HG02678 (cell line): ENCODE data around the gene ZNF446.
"Not testable (repeated sequence)": the region's sequence is repeated elsewhere in the genome, so short reads cannot be mapped to it uniquely, and the experiment has no call there.

ENCODE experiments used
- ATAC-seq: cut with Tn5 transposase; IDR thresholded peaks from one replicate; pipeline ENCODE4 v1.9.1; 2021; ENCODE audit warnings: mild to moderate bottlenecking, moderate library complexity; ENCODE audit not compliant: unreplicated experiment

The ZNF446 gene

GRCh38 chr19:58498316-58499020 is 22.3 kb downstream of the ZNF446 start:
- no peak for ATAC-seq

GRCh38 chr19:58499021-58499927 is 23.1 kb downstream of the ZNF446 start:
- ATAC-seq: peak; percentile 91

DNA sequence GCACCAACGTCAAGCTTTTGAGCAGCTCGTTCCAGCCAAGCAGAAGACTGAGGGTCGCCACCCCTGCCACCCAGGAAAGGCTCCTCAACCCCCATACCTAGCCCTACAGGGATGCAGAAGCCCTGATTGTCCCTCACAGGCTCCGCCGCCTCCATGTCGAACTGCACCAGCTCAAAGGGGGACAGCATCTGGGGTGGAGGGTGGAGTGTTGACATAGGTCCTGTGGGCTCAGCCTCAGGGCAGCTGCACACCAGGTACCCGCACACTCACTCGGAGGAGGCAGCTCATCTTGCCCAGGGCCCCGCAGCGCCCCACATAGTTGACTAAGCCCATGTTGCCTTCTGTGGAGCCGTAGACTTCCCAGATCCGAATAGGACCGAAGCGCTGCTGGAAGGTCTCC is 24.1 kb downstream of the ZNF446 start:
- ATAC-seq: no peak

DNA sequence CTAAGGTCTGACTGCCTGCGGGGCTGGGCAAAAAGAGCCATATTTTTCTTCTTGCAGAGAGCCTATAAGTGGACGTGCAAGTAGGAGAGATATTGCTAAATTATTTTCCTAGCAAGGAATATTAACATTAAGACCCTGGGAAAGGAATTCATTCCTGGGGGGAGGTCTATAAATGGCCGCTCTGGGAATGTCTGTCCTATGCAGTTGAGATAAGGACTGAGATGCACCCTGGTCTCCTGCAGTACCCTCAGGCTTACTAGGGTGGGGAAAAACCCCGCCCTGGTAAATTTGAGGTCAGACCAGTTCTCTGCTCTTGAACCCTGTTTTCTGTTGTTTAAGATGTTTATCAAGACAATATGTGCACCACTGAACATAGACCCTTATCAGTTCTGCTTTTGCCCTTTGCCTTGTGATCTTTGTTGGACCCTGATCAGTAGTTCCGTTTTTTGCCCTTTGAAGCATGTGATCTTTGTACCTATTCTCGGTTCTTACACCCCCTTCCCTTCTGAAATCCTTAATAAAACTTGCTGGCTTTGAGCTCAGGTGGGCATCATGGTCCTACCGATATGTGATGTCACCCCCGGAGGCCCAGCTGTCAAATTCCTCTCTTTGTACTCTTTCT is 31.6 kb downstream of the ZNF446 start:
- ATAC-seq: not testable (repeated sequence)

GRCh38 chr19:58509731-58510083 is 33.6 kb downstream of the ZNF446 start:
- ATAC-seq: no peak

GRCh38 chr19:58510084-58510862 is 34.1 kb downstream of the ZNF446 start:
- ATAC-seq: no peak

GRCh38 chr19:58511353-58512208 is 35.4 kb downstream of the ZNF446 start, which contains the start of gene SLC27A5:
TSS of gene SLC27A5 (minus strand) at chr19:58511992. CDS start at chr19:58511955, 37 bp downstream.
- ATAC-seq: no peak

- no peak for ATAC-seq
Measured at GRCh38 chr19:58513213-58513693, 37.1 kb downstream of the ZNF446 start.

- peak; percentile 80 for ATAC-seq
Measured at GRCh38 chr19:58513694-58514563, 37.8 kb downstream of the ZNF446 start.

GRCh38 chr19:58514564-58515022 is 38.4 kb downstream of the ZNF446 start:
- no peak for ATAC-seq

DNA sequence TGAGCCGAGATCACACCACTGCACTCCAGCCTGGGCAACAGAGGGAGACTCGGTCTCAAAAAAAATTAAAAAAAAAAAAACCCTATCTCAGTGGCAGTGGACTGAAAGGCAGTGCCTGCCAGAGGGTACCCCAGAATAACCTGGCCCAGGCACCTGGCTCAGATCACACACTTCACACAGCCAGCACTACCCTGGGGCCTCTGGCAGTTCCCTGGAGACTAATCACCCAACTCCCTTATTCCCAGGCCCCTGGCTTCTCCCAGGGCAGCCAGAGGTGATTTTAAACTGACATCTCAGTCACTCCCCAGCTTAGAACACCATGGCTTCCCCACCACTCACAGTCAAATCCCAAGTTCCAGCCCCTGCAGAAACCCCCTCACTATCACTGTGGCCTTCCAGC is 39.1 kb downstream of the ZNF446 start:
- no peak for ATAC-seq

GRCh38 chr19:58516246-58516836 is 40.2 kb downstream of the ZNF446 start:
- no peak for ATAC-seq

DNA sequence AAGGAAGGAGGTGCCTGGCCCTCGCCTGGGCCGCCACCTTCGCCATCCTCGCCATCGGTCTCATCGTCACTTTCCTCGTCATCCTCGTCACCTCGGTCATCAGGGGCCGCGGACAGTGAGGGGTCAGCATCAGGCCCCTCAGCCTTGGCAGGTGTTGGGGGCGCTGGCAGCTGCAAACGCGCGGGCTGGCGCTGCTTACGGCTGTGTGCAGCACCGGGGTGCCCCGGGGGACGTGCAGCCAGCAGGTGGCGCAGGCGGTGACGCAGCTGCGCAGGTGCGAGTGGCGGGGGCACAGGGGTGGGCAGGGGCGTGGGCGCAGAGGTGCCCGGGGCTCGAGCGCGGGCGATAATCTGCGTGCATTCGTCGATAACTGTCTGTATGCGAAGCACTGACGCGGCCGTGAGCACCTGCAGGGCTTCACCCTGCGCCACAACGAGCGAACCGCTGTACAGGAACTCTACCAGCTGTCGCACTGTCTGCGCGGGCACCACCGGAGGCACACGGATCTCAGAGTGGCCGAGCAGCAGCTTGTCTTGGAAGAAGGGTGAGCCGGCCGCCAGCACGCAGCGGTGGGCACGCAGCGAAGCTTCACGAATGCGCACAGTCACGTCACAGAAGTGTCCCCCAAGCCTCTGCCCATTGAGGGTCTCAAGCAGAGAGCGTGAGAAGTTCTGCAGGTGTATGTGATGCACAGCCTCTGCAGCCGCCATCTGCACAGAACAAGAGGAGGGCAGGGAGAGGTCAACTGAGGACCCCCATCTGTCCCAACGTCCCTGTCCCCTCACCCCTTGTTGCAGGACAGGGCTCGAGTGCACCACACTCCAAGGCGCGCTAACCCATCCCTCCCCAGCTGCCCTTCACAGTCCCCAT is 41.0 kb downstream of the ZNF446 start:
- no peak for ATAC-seq

- no peak for ATAC-seq
Measured at GRCh38 chr19:58518256-58519086, 42.3 kb downstream of the ZNF446 start.

- no peak for ATAC-seq
Measured at GRCh38 chr19:58519087-58519354, 42.9 kb downstream of the ZNF446 start.

DNA sequence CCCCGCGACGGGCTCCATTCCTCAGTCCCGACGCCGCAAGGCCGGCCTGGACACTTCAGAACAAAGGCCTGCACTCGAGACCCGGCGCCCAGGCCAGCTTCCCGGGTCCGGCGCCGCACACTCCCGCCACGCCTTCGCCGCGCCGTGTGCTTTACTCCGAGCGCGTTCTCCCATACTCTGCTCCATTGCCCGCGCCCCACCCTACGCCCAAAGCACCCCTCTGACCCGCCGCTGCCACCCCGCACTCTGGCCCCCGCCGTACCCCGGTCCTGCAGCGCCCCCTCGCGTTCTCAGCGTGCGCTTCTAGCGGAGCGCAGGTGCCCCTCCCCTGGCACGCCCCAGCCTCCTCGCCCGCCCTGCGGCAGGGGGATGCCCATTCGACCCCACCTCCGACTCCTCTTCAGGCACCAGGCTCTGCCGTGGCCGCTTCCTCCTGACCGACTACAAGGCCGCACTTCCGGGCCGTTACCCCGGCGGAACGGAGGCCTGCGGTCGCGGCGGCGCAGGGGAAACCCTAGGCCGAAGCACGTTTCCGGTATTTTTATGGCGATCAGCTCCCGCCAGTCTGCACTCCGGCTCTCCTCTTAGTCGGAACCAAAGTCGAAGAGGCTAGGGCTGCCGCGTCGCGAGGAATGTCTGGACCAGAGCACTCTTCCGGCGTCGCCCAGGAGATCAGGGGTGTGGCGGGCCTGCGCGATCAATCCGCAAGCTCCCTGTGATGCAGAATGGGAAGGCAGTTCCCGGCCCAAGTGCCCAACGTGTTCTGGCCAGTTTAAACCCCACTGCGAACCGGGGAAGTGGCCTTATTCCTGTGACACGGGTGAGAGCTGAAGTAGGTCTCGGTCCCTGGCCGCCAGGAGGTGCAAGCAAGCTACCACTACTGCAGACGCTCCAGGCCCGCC is 43.5 kb downstream of the ZNF446 start, which contains the start of gene ZBTB45:
Gene ZBTB45 (minus strand): TSS at position 456 of the 902 bp plus-strand sequence. CDS start 2,137 bp downstream, outside the sequence.
- peak; percentile 84 for ATAC-seq
